ENCODE data around the gene ITPR2. TPM values are rescaled to one million over a fixed set of nuclear protein-coding genes. Genes with fewer than 3 reads are reported as not detected.

ITPR2 gene
- total and polyA plus RNA-seq, 2 of the 8 experiments (the other 6 are each of a cell fraction or from before 2014, with no cell fraction given): 4.1 to 48.3 TPM

- Histone ChIP-seq H2BK20ac (ENCODE audit: low read length) (no peak overlapping the region), H2BK5ac (ENCODE audit: low read depth, low read length) (peak overlapping the region; percentile 16; the same call in 1 of the 2 replicates), H2BK12ac (ENCODE audit: low read depth, low read length) (no peak overlapping the region), H2AK5ac (ENCODE audit: low read depth, low read length) (no peak overlapping the region), H3K27ac (ENCODE audit: low read depth, low read length) (no peak overlapping the region; the same call in 1 of the 2 replicates), H4K8ac (ENCODE audit: extremely low read depth, insufficient read depth, low read length) (no peak overlapping the region), H3K4me1 (replicated peaks in 1 of 4; ENCODE audit: control insufficient read depth in 3 of 4, insufficient read depth in 4 of 4, low read length in 3 of 4) (peaks cover 0 to 5% (median 2%) of the 10 kb centered on the region in 4 experiments; a peak in 2 of 7 replicates), H4K20me1 (replicated peaks in 1 of 2; ENCODE audit: control insufficient read depth in 1 of 2, insufficient read depth in 2 of 2, low read length in 2 of 2) (no peaks in the 10 kb centered on the region), H3K14ac (ENCODE audit: insufficient read length) (no peak overlapping the region), H3K27me3 (replicated peaks in 1 of 4; ENCODE audit: control insufficient read depth in 3 of 4, extremely low read depth in 1 of 4, insufficient read depth in 3 of 4, low read length in 3 of 4) (no peaks in the 10 kb centered on the region), H3K9me3 (ENCODE audit: insufficient read depth in 2 of 2, low read depth in 1 of 2, low read length in 1 of 2) (peaks cover 0 to 7% of the 10 kb centered on the region in 2 experiments; a peak in 1 of 4 replicates), H3K4me2 (ENCODE audit: insufficient read depth in 1 of 2, low read depth in 2 of 2, low read length in 2 of 2) (peak overlapping the region; percentile 6 to 37; a peak in 3 of 4 replicates), H3K79me2 (ENCODE audit: control insufficient read depth in 1 of 2, insufficient read depth in 2 of 2, low read length in 2 of 2) (no peaks in the 10 kb centered on the region), H4K5ac (ENCODE audit: insufficient read length, low read depth, low read length) (peak overlapping the region; percentile 7), H3K23me2 (ENCODE audit: low read depth, low read length) (no peaks in the 10 kb centered on the region), H3K23ac (ENCODE audit: insufficient read length) (no peak overlapping the region), H3K56ac (replicated peaks; ENCODE audit: insufficient read length, low read depth, low read length) (no peak overlapping the region), H3K18ac (ENCODE audit: extremely low read depth, low read length) (no peak overlapping the region), H2BK120ac (replicated peaks; ENCODE audit: low read depth, low read length) (peak overlapping the region; percentile 88), H3K36me3 (ENCODE audit: control insufficient read depth in 2 of 4, insufficient read depth in 4 of 4, low read length in 3 of 4) (peaks cover 0 to 11% (median 6%) of the 10 kb centered on the region in 4 experiments; a peak in 5 of 8 replicates), H4K91ac (replicated peaks; ENCODE audit: insufficient read length, low read length) (peak overlapping the region; percentile 58), H3K4me3 (ENCODE audit: extremely low read depth in 1 of 4, insufficient read depth in 2 of 4, low read depth in 3 of 4, low read length in 4 of 4) (peak overlapping the region in 1 of 4 experiments; percentile 17; a peak in 1 of 8 replicates), H3K79me1 (ENCODE audit: low read depth, low read length) (no peaks in the 10 kb centered on the region), H2AFZ (ENCODE audit: low read length) (no peak overlapping the region), H3K9ac (replicated peaks in 1 of 4; ENCODE audit: extremely low read depth in 1 of 4, low read depth in 3 of 4, low read length in 3 of 4) (no peak overlapping the region), H2BK15ac (ENCODE audit: low read length) (no peak overlapping the region), H3K4ac (replicated peaks; ENCODE audit: insufficient read length, low read depth, low read length) (no peak overlapping the region)
- POLR2A ChIA-PET (ENCODE audit: partially characterized antibody): interaction anchor here (1.4 kb wide), 1 partner anchor 22 kb away, joined by 3 read pairs; no protein-coding TSS in a partner anchor
- CTCF ChIA-PET (ENCODE audit: partially characterized antibody): interaction anchor here (0.7 kb wide), 1 partner anchor 38 kb away, joined by 3 read pairs; no protein-coding TSS in a partner anchor
- DNase-seq (ENCODE audit: low read depth in 1 of 2, low spot score in 2 of 2): no peak
- no peak for FAIRE-seq
- WGBS, 2 experiments (ENCODE audit: extremely low coverage in 1 of 2, insufficient coverage in 1 of 2, insufficient read length in 1 of 2, insufficient replicate concordance in 2 of 2, low coverage in 1 of 2, low lambda C conversion rate in 2 of 2, missing lambda C conversion rate in 1 of 2): 4% methylated on average over 4 of the region's 4 CpGs; no CpG with 5 or more reads in 1 of the 2 experiments
- TF ChIP-seq HDAC6 (IDR thresholded peaks at IDR 0.05; ENCODE audit: low read depth, low read length): no peak
- no peak for TF ChIP-seq CTCF (IDR thresholded peaks at IDR 0.05; ENCODE audit: control extremely low read depth in 1 of 3, insufficient read depth in 1 of 3, low read depth in 1 of 3, low read length in 3 of 3)
- TF ChIP-seq TBP (IDR thresholded peaks at IDR 0.05; ENCODE audit: low read depth, low read length): no peak
- no peak for TF ChIP-seq BRCA1 (IDR thresholded peaks at IDR 0.05; ENCODE audit: low read depth, low read length)
- TF ChIP-seq SAP30 (IDR thresholded peaks at IDR 0.05; ENCODE audit: insufficient read depth, insufficient replicate concordance, low read length): no peak
- TF ChIP-seq RAD21 (IDR thresholded peaks at IDR 0.05 in 1 of 2, conservative IDR thresholded peaks at IDR 0.05 in 1 of 2; ENCODE audit: low read depth in 2 of 2, low read length in 2 of 2): no peak
- TF ChIP-seq RNF2 (IDR thresholded peaks at IDR 0.05; ENCODE audit: borderline replicate concordance, low read depth, low read length, missing control alignments, poor library complexity, severe bottlenecking): no peak
Observed at GRCh38 chr12:26678697-26679660, 154.0 kb downstream of the ITPR2 start.
